GM21528 (cell line): ENCODE data around the gene OR5D18.
"Not testable (repeated sequence)": the region's sequence is repeated elsewhere in the genome, so short reads cannot be mapped to it uniquely, and the experiment has no call there.

ENCODE experiments used
- ATAC-seq: cut with Tn5 transposase; IDR thresholded peaks from one replicate; pipeline ENCODE4 v1.9.1; 2021; ENCODE audit warnings: mild to moderate bottlenecking, moderate library complexity; ENCODE audit not compliant: unreplicated experiment, low FRiP score

OR5D18 gene

DNA sequence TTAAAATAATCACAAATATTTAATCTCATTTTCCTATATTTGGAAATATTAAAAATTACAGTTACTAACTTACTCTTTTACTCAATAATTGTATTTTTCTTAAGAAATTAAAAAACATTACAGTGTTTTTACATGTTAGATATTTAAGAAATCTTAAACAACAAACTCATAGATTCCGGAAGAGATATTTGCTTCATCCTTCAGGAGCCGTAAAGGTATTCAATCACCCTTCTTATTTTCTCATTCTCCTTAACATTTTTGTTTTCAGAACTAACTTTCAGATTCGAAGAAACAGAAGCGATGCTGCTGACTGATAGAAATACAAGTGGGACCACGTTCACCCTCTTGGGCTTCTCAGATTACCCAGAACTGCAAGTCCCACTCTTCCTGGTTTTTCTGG lies at the start of gene OR5D18:
TSS of gene OR5D18 (plus strand) at position 301 of the 400 bp plus-strand sequence. CDS start at position 301, 0 bp downstream.
- ATAC-seq = no peak

DNA sequence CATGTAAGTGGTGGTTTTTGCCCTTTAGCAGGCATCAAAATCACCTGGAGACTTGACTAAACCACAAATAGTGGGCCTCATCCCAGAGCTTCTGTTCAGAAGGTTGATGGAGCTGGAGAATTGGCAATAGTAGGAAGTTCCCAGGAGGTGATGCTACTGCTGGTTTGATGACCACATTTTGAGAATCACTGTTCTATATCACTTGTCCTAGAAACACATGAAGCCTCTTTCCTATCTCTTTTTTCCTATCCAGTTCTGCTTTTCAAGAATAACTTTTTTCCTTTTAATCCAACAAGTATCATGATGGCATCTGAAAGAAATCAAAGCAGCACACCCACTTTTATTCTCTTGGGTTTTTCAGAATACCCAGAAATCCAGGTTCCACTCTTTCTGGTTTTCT lies 46.3 kb upstream of the OR5D18 start, which contains the start of gene OR5D13:
TSS of gene OR5D13 (plus strand) at position 301 of the 400 bp plus-strand sequence. CDS start at position 301, 0 bp downstream.
- ATAC-seq = no peak

DNA sequence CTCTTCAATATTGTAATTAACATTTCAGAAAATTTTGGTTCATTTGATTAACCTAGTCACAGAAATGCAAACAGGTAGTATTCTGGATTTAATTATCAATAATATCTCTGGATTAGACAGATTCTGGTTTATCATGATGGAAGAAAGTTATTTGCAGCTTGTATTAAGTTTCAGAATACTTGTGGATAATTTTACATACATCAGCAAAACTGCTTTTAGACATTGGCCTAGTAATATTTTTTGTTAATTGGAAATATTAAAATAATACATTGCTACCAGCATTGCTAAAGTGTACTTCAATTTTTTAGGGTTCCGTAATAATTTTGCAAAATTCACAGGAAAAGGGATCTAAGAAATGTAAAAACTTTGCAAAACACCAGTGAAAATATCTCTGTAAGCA lies 27.8 kb upstream of the OR5D18 start:
- no peak for ATAC-seq

DNA sequence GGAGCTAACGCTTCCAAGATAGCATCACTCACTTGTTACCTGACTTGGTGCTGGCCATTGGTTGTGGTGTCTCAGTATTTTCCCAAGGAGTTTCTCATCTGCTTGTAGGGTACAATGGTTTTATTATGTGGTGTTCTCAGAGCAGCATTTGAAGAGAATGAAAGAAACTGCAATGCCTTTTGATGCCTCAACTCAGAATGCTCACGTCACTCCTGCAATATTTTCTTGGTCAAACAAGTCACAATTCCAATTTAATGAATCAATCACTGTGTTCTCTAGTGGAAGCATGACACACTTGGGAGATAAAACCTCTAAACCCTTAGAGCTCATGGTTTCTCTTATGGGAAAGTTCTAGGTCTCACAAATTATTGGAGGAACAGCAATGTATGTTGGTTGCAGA lies 26.1 kb upstream of the OR5D18 start:
- ATAC-seq = no peak

DNA sequence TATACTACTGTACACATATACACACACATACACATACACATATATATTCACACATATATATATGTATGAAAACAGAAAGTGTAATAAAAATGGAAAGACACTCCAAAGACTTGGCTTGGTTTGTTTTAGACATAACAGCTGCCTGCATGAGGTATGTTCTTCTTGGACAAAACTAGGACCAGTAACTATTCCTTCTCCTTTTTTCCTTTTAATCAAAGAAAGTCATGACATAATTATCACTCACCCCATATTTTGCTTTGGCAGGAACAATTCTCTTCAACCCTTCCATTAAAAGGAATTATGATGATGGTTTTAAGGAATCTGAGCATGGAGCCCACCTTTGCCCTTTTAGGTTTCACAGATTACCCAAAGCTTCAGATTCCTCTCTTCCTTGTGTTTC lies 24.2 kb upstream of the OR5D18 start, which contains the start of gene OR5D14:
TSS of gene OR5D14 (plus strand) at position 301 of the 400 bp plus-strand sequence. CDS start at position 301, 0 bp downstream.
- ATAC-seq = no peak

DNA sequence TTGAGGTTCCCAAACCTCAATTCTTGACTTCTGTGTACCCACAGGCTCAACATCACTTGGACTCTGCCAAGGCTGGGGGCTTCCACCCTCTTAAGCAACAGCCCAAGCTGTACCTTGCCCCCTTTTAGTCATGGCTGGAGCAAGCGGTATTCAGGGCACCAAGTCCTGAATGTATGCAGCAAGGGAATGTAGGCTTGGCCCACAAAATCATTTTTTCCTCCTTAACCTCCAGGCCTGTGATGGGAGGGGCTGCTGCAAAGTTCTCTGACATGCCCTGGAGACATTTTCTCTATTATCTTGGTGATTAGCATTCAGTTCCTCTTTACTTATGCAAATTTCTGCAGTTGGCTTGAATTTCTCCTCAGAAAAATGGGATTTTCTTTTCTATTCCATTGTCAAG lies 13.2 kb upstream of the OR5D18 start:
- ATAC-seq = no peak

DNA sequence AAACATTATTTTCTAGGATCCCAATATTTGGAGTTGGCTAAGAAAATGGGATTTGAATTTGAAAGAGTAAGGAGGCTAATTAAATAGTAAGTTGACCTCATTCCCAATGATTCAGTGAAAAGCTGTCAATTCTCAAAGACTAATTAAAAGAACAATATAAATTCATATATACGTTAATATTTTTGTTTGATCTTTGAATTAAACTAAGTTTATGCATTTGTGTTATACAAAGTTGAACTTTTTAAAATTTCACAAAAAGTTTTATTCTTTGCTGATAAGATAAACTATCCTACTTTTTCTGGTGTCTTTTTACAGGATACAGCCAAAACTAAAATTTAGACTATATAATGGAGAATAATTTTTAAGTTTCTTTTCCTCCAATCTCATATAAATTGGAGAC lies 8.4 kb upstream of the OR5D18 start, which contains the start of gene OR5L1:
TSS of gene OR5L1 (plus strand) at position 301 of the 400 bp plus-strand sequence. CDS start 100 bp downstream, outside the sequence.
- no peak for ATAC-seq

DNA sequence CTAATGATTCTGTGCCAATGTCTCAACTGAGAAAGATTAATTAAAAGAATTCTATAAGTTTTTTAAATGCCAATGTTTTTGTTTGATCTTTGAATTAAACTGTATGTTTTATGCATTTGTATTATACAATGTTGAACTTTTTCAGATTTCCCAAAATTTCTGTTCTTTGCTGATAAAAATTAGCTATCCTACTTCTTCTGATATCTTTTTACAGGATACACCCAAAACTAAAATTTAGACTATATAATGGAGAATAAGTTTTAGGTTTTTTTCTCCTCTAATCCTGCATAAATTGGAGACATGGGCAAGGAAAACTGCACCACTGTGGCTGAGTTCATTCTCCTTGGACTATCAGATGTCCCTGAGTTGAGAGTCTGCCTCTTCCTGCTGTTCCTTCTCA lies 7.5 kb downstream of the OR5D18 start, which contains the start of gene OR5L2:
TSS of gene OR5L2 (plus strand) at position 301 of the 400 bp plus-strand sequence. CDS start at position 301, 0 bp downstream.
- no peak for ATAC-seq

DNA sequence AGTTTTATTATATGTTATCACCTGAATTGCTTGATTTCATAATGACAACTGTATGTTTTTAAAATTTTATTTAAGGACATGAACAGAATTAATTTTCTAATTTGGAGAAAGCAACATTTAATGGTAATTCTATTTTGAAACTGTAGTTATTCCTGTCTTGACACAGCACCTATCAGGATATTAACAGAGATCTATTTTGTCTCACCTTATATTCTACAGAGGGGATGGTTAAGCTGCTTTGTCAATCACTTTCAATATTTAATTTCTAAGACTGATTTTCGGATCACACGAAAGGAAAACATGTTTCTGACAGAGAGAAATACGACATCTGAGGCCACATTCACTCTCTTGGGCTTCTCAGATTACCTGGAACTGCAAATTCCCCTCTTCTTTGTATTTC lies 19.0 kb downstream of the OR5D18 start, which contains the start of gene OR5D16:
TSS of gene OR5D16 (plus strand) at position 301 of the 400 bp plus-strand sequence. CDS start at position 301, 0 bp downstream.
- ATAC-seq = no peak

DNA sequence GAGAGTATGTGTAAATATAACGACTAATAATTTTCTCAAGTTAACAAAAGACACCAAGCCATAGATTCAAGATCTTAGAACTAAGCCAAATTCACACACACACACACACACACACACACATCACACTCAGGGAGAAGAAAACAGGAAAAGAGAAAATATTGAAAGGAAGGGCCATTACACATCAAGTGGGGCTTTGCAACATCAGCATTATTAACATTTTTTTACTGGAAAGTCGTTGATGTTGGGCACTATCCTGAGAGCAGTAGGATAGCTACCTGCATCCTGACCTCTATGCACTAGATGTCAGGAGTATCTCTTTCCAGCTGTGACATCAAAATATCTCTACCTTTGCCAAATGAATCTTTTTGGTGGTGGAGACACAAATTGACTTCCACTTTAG lies 28.0 kb downstream of the OR5D18 start:
- no peak for ATAC-seq

DNA sequence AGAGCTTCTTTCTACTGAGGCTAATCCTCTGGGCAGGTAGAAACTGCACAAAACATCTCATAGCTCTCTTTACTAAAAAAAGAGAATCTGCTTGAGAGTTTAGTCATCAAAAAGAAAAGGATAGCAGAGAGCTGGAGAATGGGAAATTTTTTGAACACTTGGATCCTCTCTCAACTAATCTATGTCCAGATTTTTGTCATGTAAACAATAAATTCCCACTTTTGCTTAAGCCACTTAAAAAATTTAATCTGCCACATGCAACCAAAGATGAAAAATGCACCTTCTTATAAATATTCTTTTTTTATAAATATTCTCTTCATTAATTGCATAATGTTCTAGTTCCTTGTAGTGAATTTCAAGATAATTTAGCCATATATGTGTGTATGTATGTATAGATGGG lies 29.6 kb downstream of the OR5D18 start:
- ATAC-seq = no peak

DNA sequence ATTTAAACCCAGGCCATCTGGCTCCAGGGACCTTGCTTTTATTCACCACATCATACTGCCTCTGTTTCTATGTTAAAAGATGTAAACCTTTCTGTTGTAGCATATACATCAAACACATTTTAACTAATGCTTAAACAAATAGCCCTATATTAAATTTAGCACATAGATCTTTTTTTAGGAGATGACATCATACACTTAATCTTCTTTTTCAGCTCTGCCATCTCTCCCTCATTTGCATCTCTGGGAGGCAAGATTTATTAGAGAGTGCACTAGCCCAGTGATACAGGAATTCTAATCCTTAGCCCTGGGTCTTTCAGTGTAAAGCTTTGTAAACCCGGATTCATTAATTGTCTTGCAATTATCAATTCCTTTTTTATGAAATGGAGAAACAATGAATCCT lies 32.7 kb downstream of the OR5D18 start:
- ATAC-seq = no peak

DNA sequence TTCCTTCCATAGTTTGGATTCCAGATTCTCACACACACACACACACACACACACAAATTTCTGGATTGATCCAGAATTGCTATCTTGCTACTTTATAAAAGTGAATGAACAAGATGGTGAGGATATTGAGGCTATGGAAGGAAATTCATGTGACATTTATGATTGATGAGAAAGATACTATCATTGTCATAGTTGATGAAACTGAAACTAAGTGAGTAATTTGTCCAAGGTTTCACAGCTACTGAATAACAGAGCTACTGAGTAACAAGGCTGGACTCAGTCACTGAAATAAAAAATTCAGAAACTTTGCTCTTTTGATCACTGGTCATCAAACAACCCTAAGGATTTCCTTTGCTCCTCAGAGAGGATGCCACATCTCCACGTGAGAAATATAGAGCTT lies 35.3 kb downstream of the OR5D18 start:
- no peak for ATAC-seq

DNA sequence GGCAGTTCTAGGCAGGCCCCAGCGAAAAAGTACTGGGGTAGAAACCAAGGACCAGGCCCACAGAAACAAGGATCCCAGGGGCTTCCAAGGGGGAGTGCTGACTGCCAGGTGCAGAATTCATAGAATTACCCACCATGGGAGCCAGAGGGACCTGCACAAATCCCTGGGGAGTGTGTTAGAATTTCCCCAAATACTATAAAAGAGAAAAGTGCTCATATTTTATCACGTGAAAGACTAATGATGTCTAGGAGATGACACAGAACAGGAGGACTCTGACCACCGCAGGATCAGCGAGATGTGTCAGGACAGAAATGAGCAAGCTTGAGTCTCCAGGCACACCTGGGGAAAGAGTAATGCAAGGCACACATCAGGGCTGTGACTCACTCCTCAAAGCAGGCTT lies 47.9 kb downstream of the OR5D18 start:
- not testable (repeated sequence) for ATAC-seq
